ENCODE measurements around the gene ERBB2. TPM values are rescaled to one million over a fixed set of nuclear protein-coding genes. Genes with fewer than 3 reads are reported as not detected.
A peak's percentile ranks its signal among the peaks of the same experiment; 100 is the strongest.
"Not testable (repeated sequence)": the region's sequence is repeated elsewhere in the genome, so short reads cannot be mapped to it uniquely, and the experiment has no call there.

The ERBB2 gene
- total RNA-seq, 3 donors from 2014 or later = 2.3 to 3.4 (median 2.9) TPM

- no peak for DNase-seq
- no peaks in the 10 kb centered on the region for H3K27me3 Mint-ChIP-seq (ENCODE audit: low read depth)
- H3K4me3 Mint-ChIP-seq = no peak overlapping the region
- no peak for ATAC-seq
- H3K9me3 Mint-ChIP-seq = no peaks in the 10 kb centered on the region
- H3K4me1 Mint-ChIP-seq (ENCODE audit: low read depth) = peaks cover 5% of the 10 kb centered on the region
- no peaks in the 10 kb centered on the region for H3K36me3 Mint-ChIP-seq (ENCODE audit: insufficient read depth)
Observed at GRCh38 chr17:39714234-39714633, 14.4 kb downstream of the ERBB2 start.

GRCh38 chr17:39715375-39716072, 15.7 kb downstream of the ERBB2 start:
- no peaks in the 10 kb centered on the region for H3K27me3 Mint-ChIP-seq (ENCODE audit: low read depth)
- ATAC-seq = no peak
- no peak for DNase-seq
- H3K4me1 Mint-ChIP-seq (ENCODE audit: low read depth) = no peaks in the 10 kb centered on the region
- no peak overlapping the region for H3K4me3 Mint-ChIP-seq
- no peaks in the 10 kb centered on the region for H3K36me3 Mint-ChIP-seq (ENCODE audit: insufficient read depth)
- no peaks in the 10 kb centered on the region for H3K9me3 Mint-ChIP-seq

- no peaks in the 10 kb centered on the region for H3K4me1 Mint-ChIP-seq (ENCODE audit: low read depth)
- H3K36me3 Mint-ChIP-seq (ENCODE audit: insufficient read depth) = no peaks in the 10 kb centered on the region
- no peaks in the 10 kb centered on the region for H3K9me3 Mint-ChIP-seq
- ATAC-seq (no peak), DNase-seq (no peak)
- H3K4me3 Mint-ChIP-seq = no peak overlapping the region
- no peaks in the 10 kb centered on the region for H3K27me3 Mint-ChIP-seq (ENCODE audit: low read depth)
Observed at GRCh38 chr17:39716073-39716818, 16.4 kb downstream of the ERBB2 start.

GRCh38 chr17:39716879-39717536, 17.1 kb downstream of the ERBB2 start:
- no peaks in the 10 kb centered on the region for H3K27me3 Mint-ChIP-seq (ENCODE audit: low read depth)
- no peaks in the 10 kb centered on the region for H3K9me3 Mint-ChIP-seq
- no peak overlapping the region for H3K4me3 Mint-ChIP-seq
- ATAC-seq (no peak), DNase-seq (no peak)
- H3K36me3 Mint-ChIP-seq (ENCODE audit: insufficient read depth) = no peaks in the 10 kb centered on the region
- no peaks in the 10 kb centered on the region for H3K4me1 Mint-ChIP-seq (ENCODE audit: low read depth)

- Mint-ChIP-seq H3K27me3 (ENCODE audit: low read depth) (no peaks in the 10 kb centered on the region), H3K4me3 (no peak overlapping the region), H3K4me1 (ENCODE audit: low read depth) (no peaks in the 10 kb centered on the region)
Observed at GRCh38 chr17:39717660-39718059, 17.8 kb downstream of the ERBB2 start.

GRCh38 chr17:39719563-39720355, 19.9 kb downstream of the ERBB2 start:
- H3K36me3 Mint-ChIP-seq (ENCODE audit: insufficient read depth) = no peaks in the 10 kb centered on the region
- H3K4me1 Mint-ChIP-seq (ENCODE audit: low read depth) = no peaks in the 10 kb centered on the region
- H3K27me3 Mint-ChIP-seq (ENCODE audit: low read depth) = no peaks in the 10 kb centered on the region
- H3K4me3 Mint-ChIP-seq = no peak overlapping the region
- ATAC-seq = no peak
- no peak for DNase-seq
- no peaks in the 10 kb centered on the region for H3K9me3 Mint-ChIP-seq

More at GRCh38 chr17:39717660-39718059, 17.8 kb downstream of the ERBB2 start:
- no peak for ATAC-seq
- Mint-ChIP-seq H3K36me3 (ENCODE audit: insufficient read depth) (no peaks in the 10 kb centered on the region), H3K9me3 (no peaks in the 10 kb centered on the region)
- no peak for DNase-seq

GRCh38 chr17:39722104-39722503, 22.2 kb downstream of the ERBB2 start:
- H3K4me1 Mint-ChIP-seq (ENCODE audit: low read depth) = no peaks in the 10 kb centered on the region
- no peaks in the 10 kb centered on the region for H3K9me3 Mint-ChIP-seq

GRCh38 chr17:39722965-39723848, 23.3 kb downstream of the ERBB2 start:
- Mint-ChIP-seq H3K36me3 (ENCODE audit: insufficient read depth) (peaks cover 3% of the 10 kb centered on the region), H3K4me1 (ENCODE audit: low read depth) (no peaks in the 10 kb centered on the region), H3K4me3 (no peak overlapping the region), H3K27me3 (ENCODE audit: low read depth) (no peaks in the 10 kb centered on the region), H3K9me3 (no peaks in the 10 kb centered on the region)
- DNase-seq (no peak), ATAC-seq (peak; percentile 42 to 56)

More at GRCh38 chr17:39722104-39722503, 22.2 kb downstream of the ERBB2 start:
- ATAC-seq (no peak), DNase-seq (no peak)
- no peak overlapping the region for H3K4me3 Mint-ChIP-seq
- peaks cover 3% of the 10 kb centered on the region for H3K36me3 Mint-ChIP-seq (ENCODE audit: insufficient read depth)
- H3K27me3 Mint-ChIP-seq (ENCODE audit: low read depth) = no peaks in the 10 kb centered on the region

GRCh38 chr17:39724731-39725130, 24.9 kb downstream of the ERBB2 start:
- no peak overlapping the region for H3K4me3 Mint-ChIP-seq
- no peaks in the 10 kb centered on the region for H3K9me3 Mint-ChIP-seq
- H3K27me3 Mint-ChIP-seq (ENCODE audit: low read depth) = no peaks in the 10 kb centered on the region
- peaks cover 11% of the 10 kb centered on the region for H3K36me3 Mint-ChIP-seq (ENCODE audit: insufficient read depth)
- ATAC-seq (no peak), DNase-seq (no peak)
- H3K4me1 Mint-ChIP-seq (ENCODE audit: low read depth) = peaks cover 13% of the 10 kb centered on the region

- ATAC-seq; H3K4me3 Mint-ChIP-seq; H3K27me3 Mint-ChIP-seq (ENCODE audit: low read depth); H3K9me3 Mint-ChIP-seq; DNase-seq: not testable (repeated sequence)
- Mint-ChIP-seq H3K4me1 (ENCODE audit: low read depth) (peaks cover 16% of the 10 kb centered on the region), H3K36me3 (ENCODE audit: insufficient read depth) (peaks cover 11% of the 10 kb centered on the region)
Observed at GRCh38 chr17:39725923-39726322, 26.1 kb downstream of the ERBB2 start.

- DNase-seq (no peak), ATAC-seq (no peak)
- H3K4me3 Mint-ChIP-seq = no peak overlapping the region
- H3K27me3 Mint-ChIP-seq (ENCODE audit: low read depth) = no peaks in the 10 kb centered on the region
- no peaks in the 10 kb centered on the region for H3K9me3 Mint-ChIP-seq
- peaks cover 16% of the 10 kb centered on the region for H3K4me1 Mint-ChIP-seq (ENCODE audit: low read depth)
- H3K36me3 Mint-ChIP-seq (ENCODE audit: insufficient read depth) = peaks cover 11% of the 10 kb centered on the region
Observed at GRCh38 chr17:39726617-39727016, 26.8 kb downstream of the ERBB2 start.

- no peaks in the 10 kb centered on the region for H3K27me3 Mint-ChIP-seq (ENCODE audit: low read depth)
- peaks cover 18% of the 10 kb centered on the region for H3K4me1 Mint-ChIP-seq (ENCODE audit: low read depth)
- no peak for ATAC-seq
- H3K9me3 Mint-ChIP-seq = no peaks in the 10 kb centered on the region
- H3K36me3 Mint-ChIP-seq (ENCODE audit: insufficient read depth) = peaks cover 11% of the 10 kb centered on the region
- H3K4me3 Mint-ChIP-seq = no peak overlapping the region
- DNase-seq = no peak
Observed at GRCh38 chr17:39727556-39727955, 27.7 kb downstream of the ERBB2 start.

GRCh38 chr17:39729280-39729851, 29.5 kb downstream of the ERBB2 start:
- H3K9me3 Mint-ChIP-seq = no peaks in the 10 kb centered on the region
- no peaks in the 10 kb centered on the region for H3K27me3 Mint-ChIP-seq (ENCODE audit: low read depth)
- peaks cover 11% of the 10 kb centered on the region for H3K36me3 Mint-ChIP-seq (ENCODE audit: insufficient read depth)
- ATAC-seq = no peak
- H3K4me1 Mint-ChIP-seq (ENCODE audit: low read depth) = peaks cover 18% of the 10 kb centered on the region
- peak overlapping the region; percentile 90 for H3K4me3 Mint-ChIP-seq
- DNase-seq = no peak
